Hematopoietic multipotent progenitor cell (in vitro differentiated cells): ENCODE data around the gene NAP1L5. TPM values are rescaled to one million over a fixed set of nuclear protein-coding genes. Genes with fewer than 3 reads are reported as not detected.

Source experiments
- DNase-seq, 3 donors: peaks; one replicate each; pipeline ENCODE4 v3.0.0-alpha.2; 2011 to 2015; ENCODE audit warnings: low read depth in 2 of 3, low spot score in 2 of 3
- total RNA-seq: library from RNA; depleted of rRNA; stranded (reverse); fragments of >200 nt; gene quantifications from one replicate; pipeline ENCODE4 v1.2.3, GENCODE V29; 2012

NAP1L5 gene
- 3.5 TPM for total RNA-seq

DNA sequence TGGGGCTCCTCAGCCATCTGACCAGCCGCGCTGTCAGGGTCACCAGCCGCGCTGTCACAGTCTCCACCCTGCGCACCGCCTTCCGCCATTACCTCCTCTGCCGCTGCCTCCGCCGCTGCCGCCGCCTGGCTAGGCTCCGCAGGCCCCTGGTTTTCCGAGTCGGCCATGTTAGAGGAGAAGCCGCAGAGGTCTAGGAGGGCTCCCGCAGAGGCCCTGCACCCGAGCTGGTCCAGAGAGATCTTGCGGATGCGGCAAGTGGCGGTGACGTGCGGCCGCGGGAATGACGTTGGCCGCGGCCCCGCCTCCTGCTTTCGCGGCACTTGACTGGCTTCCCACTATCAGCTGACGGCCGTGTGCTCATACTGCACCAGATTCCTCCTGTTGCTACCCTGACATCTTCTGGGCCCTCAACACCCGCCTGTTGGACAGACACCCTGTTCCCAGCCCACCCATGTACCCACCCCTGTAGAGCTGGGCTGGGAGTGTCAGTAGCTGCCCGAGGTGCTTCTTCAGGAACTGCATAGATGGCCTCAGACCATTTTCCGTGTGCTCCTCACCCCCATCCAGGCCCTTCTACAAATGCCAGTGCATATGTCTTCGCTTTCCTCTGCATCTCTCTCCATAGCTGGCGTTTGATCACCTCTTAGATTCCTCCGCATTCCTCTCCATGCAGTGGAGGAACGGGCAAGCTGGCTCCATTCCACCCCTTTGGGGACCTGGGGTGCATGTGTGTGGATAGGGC is at the start of gene NAP1L5:
NAP1L5 (minus strand) TSS at position 242 of the 742 bp plus-strand sequence; CDS start at position 167, 75 bp downstream.
- DNase-seq: peak; percentile 52 to 74 (median 67)

GRCh38 chr4:88747351-88747750 is 49.7 kb upstream of the NAP1L5 start:
- DNase-seq: no peak

DNA sequence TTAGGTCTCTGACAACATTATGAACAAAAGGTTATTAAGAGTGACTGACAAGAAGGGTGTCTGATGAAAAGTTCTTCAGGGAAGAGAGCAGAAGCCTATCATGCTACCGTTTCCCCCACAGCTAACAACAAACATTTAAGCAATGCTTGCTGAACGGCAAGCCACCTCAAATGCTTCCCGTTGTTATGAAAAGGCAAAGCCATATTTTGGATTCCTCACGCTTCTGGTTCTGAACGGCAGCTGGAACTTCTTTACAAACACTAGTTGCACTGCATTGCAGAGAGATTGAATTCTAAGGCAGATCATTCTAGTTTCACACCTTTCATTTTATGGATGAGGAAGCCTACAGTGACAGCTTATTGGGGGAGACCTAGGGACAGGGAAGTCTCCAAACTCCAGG is 48.6 kb upstream of the NAP1L5 start:
- DNase-seq: no peak

GRCh38 chr4:88745581-88746163 is 48.0 kb upstream of the NAP1L5 start:
- no peak for DNase-seq

DNA sequence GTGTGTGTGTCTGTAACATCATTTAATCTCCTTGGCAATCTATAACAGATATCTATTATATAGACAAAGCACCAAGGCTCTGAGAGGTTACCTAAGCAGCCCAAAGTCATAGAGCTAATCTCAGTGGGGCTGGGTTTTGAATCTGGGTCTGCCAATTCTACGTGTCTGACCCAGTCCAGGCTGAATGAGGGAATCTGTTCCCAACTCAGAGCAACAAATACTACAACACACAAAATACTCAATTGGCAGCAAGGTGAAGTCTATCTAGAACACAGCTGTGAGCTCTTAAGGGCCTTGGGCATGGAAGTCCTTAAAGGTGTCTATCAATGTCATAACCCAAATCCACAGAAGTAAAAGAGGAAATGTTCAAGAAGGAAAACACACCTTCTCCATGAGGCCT is 47.5 kb upstream of the NAP1L5 start:
- no peak for DNase-seq

DNA sequence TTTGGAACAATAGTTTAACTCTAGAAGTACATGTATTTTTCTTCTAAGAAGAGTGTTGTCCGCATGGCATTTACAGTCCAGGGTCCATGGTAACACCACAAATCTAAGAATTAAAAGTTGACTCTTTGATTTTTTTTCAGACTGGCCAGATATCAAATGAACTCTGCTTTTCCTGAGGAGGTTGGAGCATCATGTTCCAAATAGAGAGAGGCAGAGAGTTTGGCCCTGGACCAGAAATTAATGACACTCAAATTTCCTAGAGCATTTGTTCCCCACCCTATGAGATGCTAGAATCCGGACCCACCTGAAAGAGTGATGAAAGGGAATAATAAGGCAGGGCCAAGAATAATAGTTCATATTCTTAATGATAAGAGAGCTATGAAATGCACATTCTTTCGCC is 47.0 kb upstream of the NAP1L5 start:
- DNase-seq: no peak

DNA sequence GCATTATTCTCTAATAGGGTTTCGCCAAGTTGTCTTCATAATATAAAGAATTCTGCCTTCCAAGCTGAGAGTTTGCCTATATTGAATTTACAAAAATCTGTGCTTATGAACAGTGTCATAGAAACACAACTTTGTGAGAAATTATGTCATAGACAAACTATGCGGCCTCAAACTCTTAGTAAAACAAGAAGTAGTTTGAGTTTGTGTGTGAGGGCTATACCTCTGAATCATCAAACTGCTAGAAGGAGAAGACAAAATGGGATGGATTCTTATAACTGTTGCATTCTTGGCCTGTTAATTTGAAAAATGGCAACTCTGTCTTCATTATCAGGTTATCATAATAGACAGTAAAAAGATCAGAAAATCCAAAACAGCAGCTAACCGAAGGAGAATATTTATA is 46.1 kb upstream of the NAP1L5 start:
- no peak for DNase-seq

- DNase-seq: no peak
These were observed 44.9 kb upstream of the NAP1L5 start for GRCh38 chr4:88742561-88742960.

DNA sequence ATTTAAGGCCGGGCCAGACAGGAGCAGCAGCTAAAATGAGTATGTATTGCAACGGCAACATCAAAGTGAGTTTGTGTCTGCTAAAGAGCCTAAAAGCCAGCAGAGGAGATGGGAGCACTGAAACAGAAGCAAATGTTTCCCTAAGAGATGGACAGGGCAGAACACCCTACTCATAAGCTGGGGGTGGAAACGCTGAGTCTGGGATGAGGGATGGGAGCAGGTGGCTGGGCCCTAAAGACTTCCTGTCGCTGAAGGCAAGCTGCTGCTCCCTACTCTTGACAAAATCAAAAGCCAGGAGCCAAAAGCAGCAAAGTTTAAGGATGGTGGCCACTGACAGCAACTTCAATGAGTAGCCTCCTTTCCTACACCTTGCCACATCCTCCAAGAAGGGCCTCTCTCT is 40.6 kb upstream of the NAP1L5 start:
- no peak for DNase-seq

GRCh38 chr4:88737307-88737941 is 39.8 kb upstream of the NAP1L5 start:
- DNase-seq: peak in 2 of 3 donors; percentile 59 to 88

- DNase-seq: no peak
These were observed 38.6 kb upstream of the NAP1L5 start for GRCh38 chr4:88736264-88736663.

DNA sequence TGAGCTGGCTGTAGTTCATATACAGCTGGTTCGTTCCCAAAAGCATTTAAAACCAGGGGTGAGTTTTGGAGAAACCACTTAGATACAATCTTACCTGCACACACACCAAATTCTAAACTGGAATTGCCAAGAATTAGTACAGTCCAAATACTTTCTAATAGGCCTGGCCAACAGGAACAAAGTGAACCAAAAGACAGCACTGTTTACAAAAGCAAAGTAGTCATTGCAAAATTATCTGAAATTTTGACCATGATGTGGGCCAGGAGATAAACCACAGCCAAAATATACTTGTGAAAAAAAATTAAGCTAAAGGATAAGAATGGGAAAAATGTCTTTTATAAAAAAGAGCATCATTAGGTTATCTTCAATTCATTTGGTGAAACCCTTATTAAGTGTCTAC is 37.9 kb upstream of the NAP1L5 start:
- no peak for DNase-seq

GRCh38 chr4:88734403-88734949 is 36.8 kb upstream of the NAP1L5 start:
- no peak for DNase-seq

GRCh38 chr4:88732714-88733368 is 35.2 kb upstream of the NAP1L5 start:
- DNase-seq: no peak

DNA sequence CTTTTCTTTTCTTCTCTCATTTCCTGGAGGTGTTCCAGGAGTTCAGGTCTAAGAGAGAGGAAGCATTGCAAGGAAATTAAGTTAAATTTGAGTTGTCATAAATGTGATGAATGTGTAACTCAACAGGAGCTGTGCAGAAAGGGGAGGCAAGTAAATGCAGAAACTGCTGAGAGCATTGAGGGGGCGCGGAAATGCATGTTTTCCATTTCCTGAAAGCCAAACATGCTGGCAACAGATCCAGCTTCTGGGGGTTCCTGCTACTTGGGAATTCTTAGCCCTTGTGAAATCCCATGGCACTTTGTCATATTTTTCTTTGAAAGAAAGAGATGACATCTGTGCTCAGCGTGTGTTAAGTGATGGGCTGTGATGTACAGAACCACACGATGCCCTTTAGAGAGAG is 33.8 kb upstream of the NAP1L5 start:
- DNase-seq: peak in 2 of 3 donors; percentile 9 to 33

GRCh38 chr4:88730811-88731210 is 33.2 kb upstream of the NAP1L5 start:
- DNase-seq: peak in 2 of 3 donors; percentile 65 to 88

DNA sequence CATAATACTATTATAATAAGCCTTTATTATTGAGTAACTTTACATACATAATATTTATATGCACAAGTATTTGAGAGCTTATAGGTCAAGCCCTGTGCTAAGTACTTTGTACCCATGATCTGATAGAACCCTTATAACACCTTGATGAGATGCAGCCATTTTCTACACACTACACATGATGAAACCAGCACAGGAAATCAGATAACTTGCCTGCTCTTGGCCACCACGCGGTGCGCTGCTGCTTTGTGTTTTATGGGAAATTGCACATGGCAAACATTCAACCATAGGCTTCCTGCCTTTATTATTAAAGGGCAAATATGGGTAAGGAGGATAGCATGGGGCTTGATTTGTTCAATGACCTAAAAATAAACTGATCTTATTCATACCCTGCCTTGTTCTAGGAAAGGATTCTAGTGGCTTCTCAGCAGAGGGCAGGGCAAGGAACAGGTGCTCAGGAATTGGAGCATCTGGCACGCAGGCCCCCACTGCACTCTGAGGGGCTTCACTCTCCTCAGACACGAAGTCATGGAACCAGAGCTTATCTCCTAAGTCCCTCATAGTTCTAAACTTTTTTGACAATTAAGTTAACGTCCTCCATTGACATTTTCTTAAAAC is 31.6 kb upstream of the NAP1L5 start:
- peak in 2 of 3 donors; percentile 19 to 47 for DNase-seq

DNA sequence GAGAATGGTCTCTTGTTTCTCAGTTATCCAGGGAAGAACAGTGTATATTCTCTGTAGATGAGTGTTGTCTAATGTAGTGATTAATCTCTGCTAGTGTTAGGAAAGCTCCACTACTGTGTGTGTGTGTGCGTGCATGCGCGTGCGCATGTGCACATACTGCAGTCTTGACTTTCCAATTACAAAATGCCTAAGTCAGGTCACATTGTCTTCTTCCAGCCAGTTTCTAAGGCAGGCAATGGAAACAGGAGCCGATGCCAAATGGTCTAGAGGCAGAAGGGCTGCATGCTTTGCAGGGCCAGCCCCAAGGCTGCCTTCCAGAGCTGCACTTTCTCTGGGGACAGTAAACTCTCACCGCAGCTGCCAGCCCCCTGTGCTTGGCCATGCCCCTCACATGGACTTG is 30.5 kb upstream of the NAP1L5 start:
- DNase-seq: no peak

- DNase-seq: no peak
These were observed 28.4 kb upstream of the NAP1L5 start for GRCh38 chr4:88725986-88726385.

- DNase-seq: no peak
These were observed 27.5 kb upstream of the NAP1L5 start for GRCh38 chr4:88725143-88725542.

DNA sequence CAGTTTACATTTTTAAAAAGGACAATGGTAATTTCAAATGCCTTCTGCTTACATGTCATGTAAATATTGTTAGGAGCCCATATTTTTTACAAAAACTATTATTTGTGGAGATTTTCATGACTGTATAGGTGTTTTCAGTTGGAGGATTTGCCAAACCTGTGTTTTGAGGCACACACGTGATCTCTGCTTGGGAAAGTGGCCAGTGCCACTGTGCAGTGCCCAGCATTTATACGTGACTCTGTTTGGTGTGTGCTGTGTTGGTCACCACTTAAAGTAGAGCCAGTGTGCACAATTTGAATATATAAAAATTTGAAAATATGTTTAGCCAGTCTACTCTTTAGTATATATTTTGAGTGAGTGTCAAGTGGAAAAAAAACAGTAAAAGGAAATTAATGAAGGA is 26.8 kb upstream of the NAP1L5 start:
- DNase-seq: no peak
